PC-3 (cell line): ENCODE measurements around the gene LGSN. TPM values are rescaled to one million over a fixed set of nuclear protein-coding genes. Genes with fewer than 3 reads are reported as not detected.

ENCODE experiments used
- ATAC-seq: fragments of 200-7000 bp; cut with Tn5 transposase; 2 replicates; pipeline ENCODE4 v1.9.1; 2020; ENCODE audit warnings: mild to moderate bottlenecking, moderate library complexity
- BruUV-seq: library from RNA; stranded (reverse); fragments of 400-500 nt; replicated peaks from 2 replicates; lab custom pipeline; 2021; lab: Mats Ljungman, UMichigan
- CTCF ChIA-PET: fragments of 300-600 bp; sonication (Branson Sonifier 250); formaldehyde crosslinking; loops from one replicate; lab custom pipeline; 2022; ENCODE audit warnings: antibody characterized with exemption; lab: Charles Lee
- POLR2A ChIA-PET: fragments of 300-600 bp; sonication (Branson Sonifier 250); formaldehyde crosslinking; loops from one replicate; lab custom pipeline; 2022; ENCODE audit warnings: antibody characterized with exemption; ENCODE audit not compliant: unreplicated experiment; lab: Charles Lee
- DNase-seq: peaks from one replicate; pipeline ENCODE4 v3.0.0-alpha.2; 2015
- H2AFZ ChIP-seq: fragments of 300-600 bp; sonication (generic); 2 replicates; pipeline ENCODE4 v1.6.0; 2016; ENCODE audit warnings: antibody characterized with exemption, low read length
- H3F3A ChIP-seq: fragments of 300-600 bp; sonication (generic); one replicate; pipeline ENCODE4 v1.6.0; 2017; ENCODE audit warnings: antibody characterized with exemption, low read length, control low read depth, mild to moderate bottlenecking; ENCODE audit not compliant: unreplicated experiment
- H3K27ac ChIP-seq: fragments of 300-600 bp; sonication (generic); 2 replicates; pipeline ENCODE4 v1.5.1; 2016; ENCODE audit warnings: mild to moderate bottlenecking, low read length
- H3K27me3 ChIP-seq: fragments of 300-600 bp; sonication (generic); 2 replicates; pipeline ENCODE4 v1.6.1; 2016; ENCODE audit warnings: low read length, mixed read lengths
- H3K36me3 ChIP-seq: fragments of 300-600 bp; sonication (generic); 2 replicates; pipeline ENCODE4 v1.6.1; 2016; ENCODE audit warnings: low read depth, mixed run types, low read length, mixed read lengths
- H3K4me1 ChIP-seq: fragments of 300-600 bp; sonication (generic); 2 replicates; pipeline ENCODE4 v1.5.1; 2016; ENCODE audit warnings: low read length; ENCODE audit not compliant: insufficient read depth
- H3K4me2 ChIP-seq: fragments of 300-600 bp; sonication (generic); 2 replicates; pipeline ENCODE4 v1.6.0; 2016; ENCODE audit warnings: low read length
- H3K4me3 ChIP-seq: fragments of 300-600 bp; sonication (generic); 2 replicates; pipeline ENCODE4 v1.5.1; 2016; ENCODE audit warnings: mild to moderate bottlenecking, low read length, mixed read lengths
- H3K79me2 ChIP-seq: fragments of 300-600 bp; sonication (generic); 2 replicates; pipeline ENCODE4 v1.6.1; 2017; ENCODE audit warnings: low read length, mixed read lengths
- H3K9ac ChIP-seq: fragments of 300-600 bp; sonication (generic); 2 replicates; pipeline ENCODE4 v1.6.0; 2016; ENCODE audit warnings: mild to moderate bottlenecking, low read length
- H3K9me2 ChIP-seq: fragments of 300-600 bp; sonication (generic); replicated peaks from 2 replicates; pipeline ENCODE4 v1.6.1; 2016; ENCODE audit warnings: mixed run types, low read length, mixed read lengths
- H3K9me3 ChIP-seq: fragments of 300-600 bp; sonication (generic); 2 replicates; pipeline ENCODE4 v1.6.1; 2016; ENCODE audit warnings: low read length, mixed read lengths
- H4K20me1 ChIP-seq: fragments of 300-600 bp; sonication (generic); 2 replicates; pipeline ENCODE4 v1.6.1; 2016; ENCODE audit warnings: low read length, mixed read lengths
- CTCF ChIP-seq: fragments of 300-600 bp; sonication (generic); conservative IDR thresholded peaks from 2 replicates; pipeline ENCODE4 v1.5.1; 2017; ENCODE audit warnings: antibody characterized with exemption, low read depth, mild to moderate bottlenecking, low read length
- EZH2 ChIP-seq: fragments of 300-600 bp; sonication (generic); IDR thresholded peaks from one replicate; pipeline ENCODE4 v1.6.1; 2017; ENCODE audit warnings: antibody characterized with exemption, mild to moderate bottlenecking, low read length; ENCODE audit not compliant: unreplicated experiment
- EZH2phosphoT487 ChIP-seq: fragments of 300-600 bp; sonication (generic); IDR thresholded peaks from 2 replicates; pipeline ENCODE4 v1.6.1; 2018; ENCODE audit warnings: mild to moderate bottlenecking, antibody characterized with exemption, low read length, borderline replicate concordance
- intact Hi-C: fragments of 100-400 bp; cut with micrococcal nuclease; formaldehyde crosslinking; loops from 2 replicates; pipeline ENCODE4 v1.9.0; 2023
- total RNA-seq: library from RNA; depleted of rRNA; stranded (reverse); fragments of >200 nt; gene quantifications from 2 replicates; pipeline ENCODE4 v1.2.3, GENCODE V29; 2014

LGSN gene
- total RNA-seq, 1 experiment from 2014 or later: not detected

DNA sequence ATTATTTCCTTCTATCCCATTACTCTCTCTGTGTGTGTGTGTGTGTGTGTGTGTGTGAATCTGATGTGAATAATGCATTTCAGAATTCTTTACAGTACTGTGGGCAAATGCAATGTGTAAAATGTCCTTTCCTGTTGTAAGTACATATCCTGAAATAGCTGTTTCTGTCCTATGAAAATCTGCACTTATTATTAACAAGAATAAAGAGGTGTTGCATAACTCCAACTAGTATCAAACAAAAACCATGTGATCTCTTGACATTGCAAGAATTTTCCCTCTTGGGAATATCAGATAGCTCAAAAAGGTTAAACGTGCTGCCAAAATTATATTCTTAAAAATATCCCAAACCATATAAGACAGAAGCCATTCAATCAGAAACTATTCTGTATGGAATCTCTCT, 52.0 kb downstream of the LGSN start:
- Histone ChIP-seq H3K4me2 (no peak overlapping the region), H3K9ac (no peak overlapping the region), H3K4me3 (no peak overlapping the region), H3K27me3 (peaks cover 13% of the 10 kb centered on the region), H2AFZ (no peak overlapping the region), H3K36me3 (no peaks in the 10 kb centered on the region), H4K20me1 (no peaks in the 10 kb centered on the region), H3K79me2 (no peaks in the 10 kb centered on the region), H3K9me3 (no peaks in the 10 kb centered on the region), H3K27ac (no peak overlapping the region), H3K4me1 (no peaks in the 10 kb centered on the region), H3K9me2 (no peaks in the 10 kb centered on the region), H3F3A (no peaks in the 10 kb centered on the region)
- no TSS peak for BruUV-seq
- no peak for DNase-seq
- intact Hi-C loops: no loop called here
- ChIA-PET CTCF (no interaction called here), POLR2A (no interaction called here)
- ATAC-seq: no peak
- TF ChIP-seq CTCF: no peak
- no peak for TF ChIP-seq EZH2phosphoT487
- no peak for TF ChIP-seq EZH2

- H3K4me2 ChIP-seq: no peak overlapping the region
- ChIA-PET POLR2A (no interaction called here), CTCF (no interaction called here)
- H3K4me3 ChIP-seq: no peak overlapping the region
- H3K9ac ChIP-seq: no peak overlapping the region
- ATAC-seq (no peak), DNase-seq (no peak)
- no peak overlapping the region for H3K27ac ChIP-seq
- no peak for TF ChIP-seq CTCF
- no peak for TF ChIP-seq EZH2phosphoT487
- no peak for TF ChIP-seq EZH2
- no peak overlapping the region for H2AFZ ChIP-seq
- no peaks in the 10 kb centered on the region for H3K4me1 ChIP-seq
- H3K27me3 ChIP-seq: peaks cover 17% of the 10 kb centered on the region
- no peaks in the 10 kb centered on the region for H3K9me3 ChIP-seq
- no peaks in the 10 kb centered on the region for H3K79me2 ChIP-seq
- no peaks in the 10 kb centered on the region for H3K36me3 ChIP-seq
- no peaks in the 10 kb centered on the region for H4K20me1 ChIP-seq
- H3K9me2 ChIP-seq: no peaks in the 10 kb centered on the region
- intact Hi-C loops: no loop called here
- BruUV-seq: no TSS peak
- no peaks in the 10 kb centered on the region for H3F3A ChIP-seq
Observed at GRCh38 chr6:63267046-63267445, 52.7 kb downstream of the LGSN start.

DNA sequence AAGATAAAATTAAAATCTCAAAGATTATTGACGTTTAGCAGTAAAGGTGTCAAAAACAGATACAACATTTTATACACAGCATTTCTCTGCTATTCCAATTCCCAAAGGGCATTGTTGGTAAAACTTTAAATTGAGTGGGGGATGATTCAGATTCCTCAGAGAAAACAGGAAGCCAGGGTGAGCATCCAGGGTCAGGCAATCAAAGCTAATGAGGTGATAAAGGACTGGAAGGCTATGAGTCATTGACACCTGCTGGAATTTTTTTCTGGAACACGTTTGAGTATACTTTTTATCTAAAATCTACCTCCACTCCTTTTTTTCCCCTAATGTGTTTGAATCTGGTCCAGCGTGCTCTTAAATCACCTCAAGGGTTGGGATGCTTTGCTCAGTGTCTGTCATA, 56.3 kb downstream of the LGSN start:
- no peak for DNase-seq
- Histone ChIP-seq H3K79me2 (no peaks in the 10 kb centered on the region), H3K27ac (no peak overlapping the region), H4K20me1 (no peaks in the 10 kb centered on the region), H3K4me2 (no peak overlapping the region), H3K27me3 (peaks cover 17% of the 10 kb centered on the region), H3K9me3 (no peaks in the 10 kb centered on the region), H3F3A (no peaks in the 10 kb centered on the region), H3K4me3 (no peak overlapping the region), H3K9ac (no peak overlapping the region), H3K4me1 (no peaks in the 10 kb centered on the region), H3K9me2 (no peaks in the 10 kb centered on the region), H2AFZ (no peak overlapping the region), H3K36me3 (no peaks in the 10 kb centered on the region)
- CTCF ChIA-PET: no interaction called here
- no peak for ATAC-seq
- POLR2A ChIA-PET: interaction anchor here (0.6 kb wide), 1 partner anchor 370 kb away, joined by 4 read pairs; no protein-coding TSS in a partner anchor
- intact Hi-C loops: no loop called here
- BruUV-seq: no TSS peak
- no peak for TF ChIP-seq EZH2phosphoT487
- no peak for TF ChIP-seq EZH2
